Stimulated activated CD8-positive, alpha-beta memory T cell treated with anti-CD3 and anti-CD28 coated beads, Interleukin-12 subunit alpha, Interleukin-12 subunit beta, amount 100 ng/mL, for 24 hours (primary cell): ENCODE measurements around the gene ZBTB42.

Experiments
- DNase-seq: peaks from one replicate; pipeline ENCODE4 v3.0.0-alpha.2; 2020; ENCODE audit errors: extremely low read depth

Gene ZBTB42

GRCh38 chr14:104769324-104770071 lies 31.4 kb upstream of the ZBTB42 start:
- no peak for DNase-seq

GRCh38 chr14:104770072-104770579 lies 30.8 kb upstream of the ZBTB42 start:
- no peak for DNase-seq

- DNase-seq: no peak
These were observed 30.0 kb upstream of the ZBTB42 start for GRCh38 chr14:104770851-104771272.

GRCh38 chr14:104771374-104771773 lies 29.5 kb upstream of the ZBTB42 start:
- no peak for DNase-seq

DNA sequence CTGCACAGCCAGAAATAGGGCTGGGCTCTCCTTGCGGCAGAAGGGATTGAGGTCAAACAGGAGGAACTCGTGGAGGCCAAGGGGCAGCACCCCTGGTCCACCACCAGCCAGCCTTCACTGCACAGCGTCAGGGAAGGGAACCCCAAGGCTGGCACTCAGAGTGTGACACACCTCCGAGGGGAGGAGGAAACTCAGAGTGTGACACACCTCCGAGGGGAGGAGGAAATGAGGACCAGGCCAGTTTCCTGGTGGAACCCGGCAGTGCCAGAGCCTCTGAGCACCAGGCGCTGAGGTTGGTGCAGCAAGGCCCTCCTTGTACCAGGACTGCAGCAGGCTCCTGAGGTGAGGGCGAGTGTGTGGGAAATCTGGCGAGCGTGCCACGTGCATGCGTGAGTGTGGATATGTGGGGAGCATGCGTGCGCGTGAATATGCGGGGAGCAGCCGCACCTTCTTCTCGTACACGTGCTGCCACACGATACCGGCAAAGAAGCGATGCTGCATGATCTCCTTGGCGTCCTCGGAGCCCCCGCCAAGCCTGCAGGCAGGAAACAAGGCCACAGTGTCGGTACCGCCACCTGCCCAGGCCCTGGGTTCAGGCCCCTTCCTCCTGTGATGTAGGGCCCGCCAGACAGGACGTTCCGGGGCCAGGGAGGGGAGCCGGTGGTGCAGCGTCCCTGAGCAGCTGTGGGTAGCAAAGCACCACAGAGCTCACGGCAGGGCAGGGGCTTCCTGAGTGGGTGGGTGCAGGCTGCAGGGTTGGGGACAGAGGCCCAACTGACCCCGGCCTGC lies 28.8 kb upstream of the ZBTB42 start:
- DNase-seq: no peak

GRCh38 chr14:104772707-104773504 lies 28.0 kb upstream of the ZBTB42 start:
- no peak for DNase-seq

- no peak for DNase-seq
These were observed 27.1 kb upstream of the ZBTB42 start for GRCh38 chr14:104773505-104774452.

- no peak for DNase-seq
These were observed 26.3 kb upstream of the ZBTB42 start for GRCh38 chr14:104774453-104775072.

DNA sequence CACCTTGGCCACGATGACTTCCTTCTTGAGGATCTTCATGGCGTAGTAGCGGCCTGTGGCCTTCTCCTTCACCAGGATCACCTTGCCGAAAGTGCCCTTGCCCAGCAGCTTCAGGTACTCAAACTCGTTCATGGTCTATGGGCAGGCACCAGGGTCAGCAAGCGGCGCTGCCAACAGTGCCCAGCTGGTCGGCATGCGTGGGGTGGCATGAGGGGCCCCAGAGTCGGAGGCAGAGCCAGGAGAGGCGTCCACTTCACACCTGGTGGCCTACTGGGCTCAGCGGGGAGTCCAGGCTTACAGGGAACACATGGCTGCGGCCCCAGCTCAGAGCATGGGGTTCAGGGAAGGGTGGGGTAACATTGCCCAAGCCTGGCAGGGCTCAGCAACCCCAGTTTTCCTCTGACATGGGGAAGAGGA lies 25.8 kb upstream of the ZBTB42 start:
- no peak for DNase-seq

GRCh38 chr14:104776481-104776880 lies 24.4 kb upstream of the ZBTB42 start:
- no peak for DNase-seq

- no peak for DNase-seq
These were observed 23.7 kb upstream of the ZBTB42 start for GRCh38 chr14:104776961-104777807.

DNA sequence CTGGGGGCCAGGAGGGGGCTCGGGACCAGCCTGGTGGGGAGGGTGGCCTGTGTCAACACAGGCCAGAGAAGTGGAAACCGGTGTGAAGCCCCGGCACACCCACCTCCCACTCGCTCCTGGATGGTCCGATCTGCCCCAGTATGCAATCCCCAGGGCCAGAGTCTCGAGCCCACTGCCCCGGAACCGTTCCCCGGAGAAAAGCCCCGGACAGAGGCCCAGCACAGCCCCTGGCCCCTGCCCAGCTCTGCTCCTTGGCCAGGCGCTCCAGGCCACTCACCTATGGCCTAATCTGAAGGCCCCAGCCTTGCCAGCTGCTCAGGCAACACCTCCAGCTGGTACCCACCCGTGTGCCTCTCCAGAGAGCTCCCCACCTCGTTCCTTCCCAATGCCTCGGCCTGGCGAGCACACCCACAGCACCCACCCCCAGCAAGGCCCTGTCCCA lies 23.1 kb upstream of the ZBTB42 start:
- DNase-seq: no peak

DNA sequence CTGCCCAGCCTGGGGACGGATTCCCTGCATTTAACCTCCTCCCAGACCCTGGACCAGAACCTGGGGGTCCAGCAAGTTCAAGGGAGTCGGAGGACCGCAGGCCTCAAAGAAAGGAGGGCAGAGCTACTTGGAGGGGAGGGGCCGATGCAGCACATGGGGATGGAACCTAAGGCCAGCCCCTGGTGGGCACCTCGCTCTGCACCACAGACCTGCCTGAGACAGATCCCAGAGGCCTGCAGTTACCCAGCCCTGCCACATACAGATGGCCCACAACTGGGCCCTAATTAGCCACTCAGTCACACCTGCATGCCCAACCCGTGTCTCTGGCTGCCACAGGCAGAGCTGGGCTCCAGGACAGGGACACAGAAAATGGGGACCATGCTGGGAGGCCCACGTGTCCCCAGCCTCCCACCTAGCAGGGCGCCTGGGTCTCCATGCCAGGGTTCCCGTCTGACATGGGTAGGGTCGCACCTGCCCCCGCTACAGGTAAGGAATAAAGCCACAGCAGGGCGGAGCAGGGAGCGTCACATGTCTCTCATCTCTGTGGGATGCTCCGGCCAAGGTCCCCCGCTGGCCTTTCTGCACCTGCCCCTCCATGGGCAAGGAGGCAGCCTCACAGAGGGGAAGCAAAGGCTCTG lies 22.1 kb upstream of the ZBTB42 start:
- no peak for DNase-seq

DNA sequence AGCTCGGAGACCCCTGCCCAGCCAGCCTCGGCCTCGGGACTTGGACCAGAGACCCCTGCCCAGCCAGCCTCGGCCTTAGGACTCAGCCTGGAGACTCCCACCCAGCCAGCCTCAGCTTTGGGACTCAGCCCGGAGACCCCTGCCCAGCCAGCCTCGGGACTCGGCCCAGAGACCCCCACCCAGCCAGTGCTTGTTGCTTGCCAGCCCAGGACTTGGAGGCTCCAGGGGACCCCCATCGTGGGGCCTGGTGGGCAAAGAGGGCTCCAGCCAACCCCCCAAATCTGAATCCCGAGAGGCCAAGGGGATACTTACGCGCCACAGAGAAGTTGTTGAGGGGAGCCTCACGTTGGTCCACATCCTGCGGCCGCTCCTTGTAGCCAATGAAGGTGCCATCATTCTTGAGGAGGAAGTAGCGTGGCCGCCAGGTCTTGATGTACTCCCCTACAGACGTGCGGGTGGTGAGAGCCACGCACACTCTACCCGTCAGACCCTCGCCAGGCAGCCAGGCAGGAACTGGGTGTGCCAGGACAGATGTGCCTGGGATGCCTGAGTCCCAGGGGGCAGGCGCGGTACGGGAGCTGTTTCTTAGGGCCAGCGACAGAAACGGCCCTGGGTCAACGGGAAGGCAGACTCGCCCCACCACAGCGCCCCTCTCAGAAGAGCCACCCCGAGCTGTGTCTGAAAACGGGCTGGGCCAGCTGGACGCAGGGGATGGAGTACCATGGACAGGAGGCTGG lies 21.0 kb upstream of the ZBTB42 start:
- no peak for DNase-seq

- no peak for DNase-seq
These were observed 20.3 kb upstream of the ZBTB42 start for GRCh38 chr14:104780513-104781030.

DNA sequence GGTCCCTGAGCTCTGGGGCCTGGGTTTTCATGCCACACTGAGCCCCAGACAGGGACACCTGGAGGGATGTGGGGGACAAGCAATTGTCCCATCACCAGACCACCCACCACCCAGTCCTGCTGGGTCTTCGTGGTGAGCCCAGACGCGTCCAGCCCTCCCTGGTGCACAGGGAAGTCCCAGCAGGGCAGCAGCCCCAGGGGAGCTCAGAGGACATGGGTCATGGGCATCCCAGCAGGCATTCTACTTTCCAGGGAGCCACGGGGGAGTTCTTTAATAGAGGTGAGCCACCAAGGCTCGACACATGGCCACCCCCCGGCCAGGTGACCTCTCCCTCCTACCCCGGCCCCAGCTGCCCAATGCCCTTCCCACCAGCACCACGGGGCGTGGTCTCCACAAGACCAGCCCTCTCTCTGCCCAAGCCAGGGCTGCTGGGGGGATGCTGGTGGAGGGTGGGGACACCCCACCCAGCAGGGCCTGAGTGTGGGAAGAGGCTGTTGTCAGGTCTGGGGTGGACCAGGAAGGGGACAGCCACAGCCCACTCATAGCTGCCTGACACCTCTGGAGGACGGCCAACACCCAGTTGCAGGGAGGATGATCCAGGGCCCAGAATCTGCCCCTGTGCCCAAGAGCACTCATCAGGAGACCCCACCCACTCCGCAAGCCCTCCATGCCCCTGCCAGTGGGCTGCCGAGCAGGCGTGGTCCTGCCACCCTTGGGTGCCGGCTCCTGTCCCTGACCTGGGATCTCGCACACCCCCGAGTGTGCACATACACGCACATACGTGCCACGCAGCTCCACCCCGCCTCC lies 19.4 kb upstream of the ZBTB42 start:
- DNase-seq: no peak
